ENCODE measurements around the gene SCNN1B. TPM values are rescaled to one million over a fixed set of nuclear protein-coding genes. Genes with fewer than 3 reads are reported as not detected.

The SCNN1B gene
- total RNA-seq, 2 donors from 2014 or later = 27.7 to 94.7 TPM

DNA sequence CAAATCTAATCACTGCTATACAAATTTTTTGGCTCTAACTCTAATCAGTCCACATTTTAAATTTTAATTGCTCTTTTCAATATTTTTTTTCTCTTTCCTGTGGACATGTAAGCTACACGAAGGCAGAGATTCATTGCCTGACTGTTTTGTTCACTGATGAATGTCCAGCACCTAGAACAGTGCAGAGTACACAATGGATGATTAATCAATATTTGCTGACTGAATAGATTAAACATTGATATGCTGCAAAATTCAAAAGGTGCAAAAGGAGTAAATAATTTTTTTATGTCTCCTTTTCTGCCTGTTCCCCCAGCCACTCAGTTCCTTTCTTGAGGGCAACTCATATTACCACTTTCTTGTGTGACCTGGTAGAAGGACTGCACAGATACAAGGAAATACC is 32.8 kb downstream of the SCNN1B start:
- no peaks in the 10 kb centered on the region for H3K9me3 ChIP-seq
- no peaks in the 10 kb centered on the region for H3K4me1 ChIP-seq
- no peaks in the 10 kb centered on the region for H3K36me3 ChIP-seq
- intact Hi-C loops (cut with DNase I) = no loop called here
- H3K27me3 ChIP-seq = no peaks in the 10 kb centered on the region
- TF ChIP-seq CTCF (IDR thresholded peaks at IDR 0.05) = no peak
- H3K27ac ChIP-seq = no peak overlapping the region
- no peak overlapping the region for H3K4me3 ChIP-seq
- DNase-seq = no peak
- no peak overlapping the region for H3K9ac ChIP-seq (ENCODE audit: low read depth in 2 of 2, low read length in 2 of 2)

- intact Hi-C loops (cut with DNase I) = no loop called here
- TF ChIP-seq CTCF (IDR thresholded peaks at IDR 0.05) = no peak
- H3K4me1 ChIP-seq = no peaks in the 10 kb centered on the region
- no peak overlapping the region for H3K9ac ChIP-seq (ENCODE audit: low read depth in 2 of 2, low read length in 2 of 2)
- H3K27ac ChIP-seq = no peak overlapping the region
- H3K36me3 ChIP-seq = no peaks in the 10 kb centered on the region
- DNase-seq = no peak
- H3K27me3 ChIP-seq = no peaks in the 10 kb centered on the region
- no peaks in the 10 kb centered on the region for H3K9me3 ChIP-seq
- H3K4me3 ChIP-seq = no peak overlapping the region
Measured at GRCh38 chr16:23337836-23338550, 35.9 kb downstream of the SCNN1B start.

DNA sequence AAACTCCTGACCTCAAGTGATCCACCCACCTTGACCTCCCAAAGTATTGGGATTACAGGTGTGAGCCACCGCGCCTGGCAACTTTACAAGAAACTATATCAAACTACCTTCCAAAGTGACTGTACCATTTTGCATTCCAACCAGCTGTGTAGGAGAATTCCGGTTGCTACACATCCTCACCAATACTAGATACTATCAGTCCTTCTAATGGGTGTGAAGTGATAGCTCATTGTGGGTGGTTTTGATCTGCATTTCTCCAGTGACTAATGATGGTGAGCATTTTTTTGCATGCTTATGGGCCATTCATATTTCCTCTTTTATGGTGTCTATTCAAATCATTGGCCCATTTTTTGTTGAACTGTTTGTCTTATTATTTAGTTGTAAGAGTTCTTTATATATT is 37.7 kb downstream of the SCNN1B start:
- Histone ChIP-seq H3K27ac (no peak overlapping the region), H3K9me3 (no peaks in the 10 kb centered on the region), H3K9ac (ENCODE audit: low read depth in 2 of 2, low read length in 2 of 2) (no peak overlapping the region), H3K4me3 (no peak overlapping the region), H3K27me3 (no peaks in the 10 kb centered on the region), H3K36me3 (no peaks in the 10 kb centered on the region), H3K4me1 (no peaks in the 10 kb centered on the region)
- TF ChIP-seq CTCF (IDR thresholded peaks at IDR 0.05) = no peak
- DNase-seq = no peak
- intact Hi-C loops (cut with DNase I) = loop anchor here (10.0 kb wide), 1 partner anchor 75 kb away; no protein-coding TSS in a partner anchor

GRCh38 chr16:23342083-23342640 is 40.1 kb downstream of the SCNN1B start:
- intact Hi-C loops (cut with DNase I) = loop anchor here (10.0 kb wide), 1 partner anchor 73 kb away; no protein-coding TSS in a partner anchor
- Histone ChIP-seq H3K4me1 (no peaks in the 10 kb centered on the region), H3K36me3 (no peaks in the 10 kb centered on the region), H3K4me3 (no peak overlapping the region), H3K9me3 (no peaks in the 10 kb centered on the region), H3K9ac (ENCODE audit: low read depth in 2 of 2, low read length in 2 of 2) (no peak overlapping the region), H3K27me3 (no peaks in the 10 kb centered on the region), H3K27ac (peak overlapping the region; percentile 2)
- DNase-seq = peak; percentile 66
- TF ChIP-seq CTCF (IDR thresholded peaks at IDR 0.05) = no peak

DNA sequence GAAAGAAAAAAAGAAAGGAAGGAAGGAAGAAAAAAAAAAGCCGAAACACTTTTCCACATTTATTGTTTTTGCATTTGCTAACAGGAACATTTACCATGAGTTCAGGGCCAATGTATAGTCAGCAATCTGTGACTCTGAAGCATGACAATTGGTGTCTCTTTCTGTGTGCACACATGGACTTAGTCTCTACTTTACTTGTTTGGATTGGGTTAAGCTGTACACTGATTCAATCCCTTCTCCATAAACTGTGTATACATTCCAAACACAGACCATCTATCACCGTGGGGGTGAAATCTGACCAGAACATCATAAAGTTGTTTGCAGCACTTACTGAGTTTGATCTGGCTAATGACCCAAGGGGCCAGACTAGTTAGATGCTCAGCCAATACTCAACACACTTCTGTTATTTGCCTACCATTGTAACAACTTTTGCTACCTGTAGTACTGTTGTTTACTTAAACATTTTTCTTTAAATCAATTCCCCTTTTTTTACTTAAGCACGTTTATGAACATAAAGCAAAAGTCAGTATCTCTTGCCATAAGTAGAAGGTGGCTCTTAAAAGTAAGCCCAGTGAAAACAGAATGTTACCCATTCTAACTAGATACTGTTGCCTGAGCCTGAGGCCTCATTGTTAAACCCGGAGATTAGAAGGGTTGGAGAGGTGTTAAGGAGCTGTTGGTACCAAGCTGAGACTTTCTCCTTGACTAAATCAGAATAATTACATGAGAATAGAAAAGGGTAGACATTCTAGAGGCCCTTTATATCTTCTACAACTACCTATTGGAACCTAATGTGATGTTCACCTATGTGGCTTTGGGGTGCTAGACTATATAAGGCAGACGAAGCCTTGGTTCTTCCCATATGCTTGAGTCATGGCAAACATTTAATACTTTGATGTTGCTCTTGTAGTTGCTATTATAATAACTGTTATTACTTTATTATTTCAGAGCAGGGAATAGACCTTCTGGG is 41.8 kb downstream of the SCNN1B start:
- Histone ChIP-seq H3K9ac (ENCODE audit: low read depth in 2 of 2, low read length in 2 of 2) (no peak overlapping the region), H3K27me3 (no peaks in the 10 kb centered on the region), H3K9me3 (no peaks in the 10 kb centered on the region), H3K36me3 (no peaks in the 10 kb centered on the region), H3K4me3 (no peak overlapping the region), H3K4me1 (no peaks in the 10 kb centered on the region), H3K27ac (no peak overlapping the region)
- no peak for TF ChIP-seq CTCF (IDR thresholded peaks at IDR 0.05)
- intact Hi-C loops (cut with DNase I) = loop anchor here (10.0 kb wide), 1 partner anchor 71 kb away; no protein-coding TSS in a partner anchor
- no peak for DNase-seq

Measured in colonic mucosa (tissue), 4 donors.